ENCODE measurements around the gene OBSCN. TPM values are rescaled to one million over a fixed set of nuclear protein-coding genes. Genes with fewer than 3 reads are reported as not detected.

The OBSCN gene
- total and polyA plus RNA-seq, 10 of the 15 experiments (the other 5 are each of a cell fraction or from before 2014, with no cell fraction given): 0.01 to 0.36 (median 0.08) TPM; not detected in 2

DNA sequence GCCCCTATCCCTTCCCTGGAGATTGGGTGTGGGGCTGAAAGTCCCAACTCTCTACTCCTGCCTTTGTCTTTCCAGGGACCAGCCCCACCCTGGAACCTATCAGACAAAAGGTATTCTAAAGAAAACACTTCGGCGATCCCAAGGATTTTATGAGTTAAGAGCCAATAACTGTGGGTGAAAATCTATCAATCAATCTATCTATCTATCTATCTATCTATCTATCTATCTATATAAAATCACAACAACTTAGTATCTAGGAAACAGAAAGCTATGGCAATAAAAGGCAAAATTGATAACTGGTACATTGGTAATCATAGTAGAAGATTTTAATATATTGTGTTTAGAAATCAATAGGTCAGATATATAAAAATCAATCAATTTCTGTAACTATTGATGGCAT is 175.9 kb downstream of the OBSCN start:
- CTCF ChIA-PET: no interaction called here
- intact Hi-C loops (cut with micrococcal nuclease; ENCODE audit: unreplicated experiment) (no loop called here), in situ Hi-C loops (cut with MboI) (no loop called here)
- BruUV-seq (replicated peaks): no TSS peak
- no peak overlapping the region for H3K4me2 ChIP-seq (ENCODE audit: control insufficient read depth, insufficient read depth)
- H3K79me2 ChIP-seq (ENCODE audit: control insufficient read depth, insufficient read depth, low read length): no peaks in the 10 kb centered on the region
- 98% methylated on average over 2 of the region's 2 CpGs for WGBS (ENCODE audit: insufficient coverage, insufficient replicate concordance, low lambda C conversion rate, missing lambda C conversion rate)
- SMC1A ChIA-PET (ENCODE audit: uncharacterized antibody, unreplicated experiment): no interaction called here
- no peak overlapping the region for H2AFZ ChIP-seq (ENCODE audit: control insufficient read depth, low read depth, low read length)
- H3K27ac ChIP-seq (ENCODE audit: control insufficient read depth, insufficient read depth): no peak overlapping the region
- no peaks in the 10 kb centered on the region for H4K20me1 ChIP-seq (ENCODE audit: control insufficient read depth, insufficient read depth)
- H3K4me3 ChIP-seq: no peak overlapping the region
- RAD21 ChIA-PET (ENCODE audit: unreplicated experiment): no interaction called here
- FAIRE-seq: no peak
- no peak for ATAC-seq
- H3K36me3 ChIP-seq (ENCODE audit: control insufficient read depth in 2 of 2, insufficient read depth in 2 of 2, low read length in 1 of 2): no peaks in the 10 kb centered on the region
- POLR2A ChIA-PET: no interaction called here
- TF ChIP-seq FOS (IDR thresholded peaks at IDR 0.05; ENCODE audit: borderline replicate concordance, extremely low read depth, insufficient read length) (no peak), CREB1 (IDR thresholded peaks at IDR 0.05; ENCODE audit: low read depth) (no peak), NFIC (IDR thresholded peaks at IDR 0.05; ENCODE audit: low read depth, low read length) (no peak), SMC3 (IDR thresholded peaks at IDR 0.05; ENCODE audit: borderline replicate concordance, low read length) (no peak), SUZ12 (IDR thresholded peaks at IDR 0.05; ENCODE audit: unreplicated experiment) (no peak), POLR2AphosphoS2 (IDR thresholded peaks at IDR 0.05; ENCODE audit: low read depth, low read length) (no peak), RFX5 (IDR thresholded peaks at IDR 0.05; ENCODE audit: low read depth, low read length) (no peak), MYC (IDR thresholded peaks at IDR 0.05; ENCODE audit: insufficient read depth, insufficient read length, insufficient replicate concordance, low read length, severe bottlenecking) (no peak), CHD1 (IDR thresholded peaks at IDR 0.05; ENCODE audit: low read depth, low read length) (no peak), SMAD5 (IDR thresholded peaks at IDR 0.05; ENCODE audit: low read depth) (no peak), SREBF2 (IDR thresholded peaks at IDR 0.05; ENCODE audit: low read length) (no peak), CBFB (IDR thresholded peaks at IDR 0.05; ENCODE audit: low read depth) (no peak)
- TF ChIP-seq, protein P1, sequence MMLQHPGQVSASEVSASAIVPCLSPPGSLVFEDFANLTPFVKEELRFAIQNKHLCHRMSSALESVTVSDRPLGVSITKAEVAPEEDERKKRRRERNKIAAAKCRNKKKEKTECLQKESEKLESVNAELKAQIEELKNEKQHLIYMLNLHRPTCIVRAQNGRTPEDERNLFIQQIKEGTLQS (IDR thresholded peaks at IDR 0.05; ENCODE audit: borderline replicate concordance, extremely low read depth, low read depth, low read length): no peak
- TF ChIP-seq, protein P2, sequence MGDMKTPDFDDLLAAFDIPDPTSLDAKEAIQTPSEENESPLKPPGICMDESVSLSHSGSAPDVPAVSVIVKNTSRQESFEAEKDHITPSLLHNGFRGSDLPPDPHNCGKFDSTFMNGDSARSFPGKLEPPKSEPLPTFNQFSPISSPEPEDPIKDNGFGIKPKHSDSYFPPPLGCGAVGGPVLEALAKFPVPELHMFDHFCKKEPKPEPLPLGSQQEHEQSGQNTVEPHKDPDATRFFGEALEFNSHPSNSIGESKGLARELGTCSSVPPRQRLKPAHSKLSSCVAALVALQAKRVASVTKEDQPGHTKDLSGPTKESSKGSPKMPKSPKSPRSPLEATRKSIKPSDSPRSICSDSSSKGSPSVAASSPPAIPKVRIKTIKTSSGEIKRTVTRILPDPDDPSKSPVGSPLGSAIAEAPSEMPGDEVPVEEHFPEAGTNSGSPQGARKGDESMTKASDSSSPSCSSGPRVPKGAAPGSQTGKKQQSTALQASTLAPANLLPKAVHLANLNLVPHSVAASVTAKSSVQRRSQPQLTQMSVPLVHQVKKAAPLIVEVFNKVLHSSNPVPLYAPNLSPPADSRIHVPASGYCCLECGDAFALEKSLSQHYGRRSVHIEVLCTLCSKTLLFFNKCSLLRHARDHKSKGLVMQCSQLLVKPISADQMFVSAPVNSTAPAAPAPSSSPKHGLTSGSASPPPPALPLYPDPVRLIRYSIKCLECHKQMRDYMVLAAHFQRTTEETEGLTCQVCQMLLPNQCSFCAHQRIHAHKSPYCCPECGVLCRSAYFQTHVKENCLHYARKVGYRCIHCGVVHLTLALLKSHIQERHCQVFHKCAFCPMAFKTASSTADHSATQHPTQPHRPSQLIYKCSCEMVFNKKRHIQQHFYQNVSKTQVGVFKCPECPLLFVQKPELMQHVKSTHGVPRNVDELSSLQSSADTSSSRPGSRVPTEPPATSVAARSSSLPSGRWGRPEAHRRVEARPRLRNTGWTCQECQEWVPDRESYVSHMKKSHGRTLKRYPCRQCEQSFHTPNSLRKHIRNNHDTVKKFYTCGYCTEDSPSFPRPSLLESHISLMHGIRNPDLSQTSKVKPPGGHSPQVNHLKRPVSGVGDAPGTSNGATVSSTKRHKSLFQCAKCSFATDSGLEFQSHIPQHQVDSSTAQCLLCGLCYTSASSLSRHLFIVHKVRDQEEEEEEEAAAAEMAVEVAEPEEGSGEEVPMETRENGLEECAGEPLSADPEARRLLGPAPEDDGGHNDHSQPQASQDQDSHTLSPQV (IDR thresholded peaks at IDR 0.05): no peak
- TF ChIP-seq, protein P3, sequence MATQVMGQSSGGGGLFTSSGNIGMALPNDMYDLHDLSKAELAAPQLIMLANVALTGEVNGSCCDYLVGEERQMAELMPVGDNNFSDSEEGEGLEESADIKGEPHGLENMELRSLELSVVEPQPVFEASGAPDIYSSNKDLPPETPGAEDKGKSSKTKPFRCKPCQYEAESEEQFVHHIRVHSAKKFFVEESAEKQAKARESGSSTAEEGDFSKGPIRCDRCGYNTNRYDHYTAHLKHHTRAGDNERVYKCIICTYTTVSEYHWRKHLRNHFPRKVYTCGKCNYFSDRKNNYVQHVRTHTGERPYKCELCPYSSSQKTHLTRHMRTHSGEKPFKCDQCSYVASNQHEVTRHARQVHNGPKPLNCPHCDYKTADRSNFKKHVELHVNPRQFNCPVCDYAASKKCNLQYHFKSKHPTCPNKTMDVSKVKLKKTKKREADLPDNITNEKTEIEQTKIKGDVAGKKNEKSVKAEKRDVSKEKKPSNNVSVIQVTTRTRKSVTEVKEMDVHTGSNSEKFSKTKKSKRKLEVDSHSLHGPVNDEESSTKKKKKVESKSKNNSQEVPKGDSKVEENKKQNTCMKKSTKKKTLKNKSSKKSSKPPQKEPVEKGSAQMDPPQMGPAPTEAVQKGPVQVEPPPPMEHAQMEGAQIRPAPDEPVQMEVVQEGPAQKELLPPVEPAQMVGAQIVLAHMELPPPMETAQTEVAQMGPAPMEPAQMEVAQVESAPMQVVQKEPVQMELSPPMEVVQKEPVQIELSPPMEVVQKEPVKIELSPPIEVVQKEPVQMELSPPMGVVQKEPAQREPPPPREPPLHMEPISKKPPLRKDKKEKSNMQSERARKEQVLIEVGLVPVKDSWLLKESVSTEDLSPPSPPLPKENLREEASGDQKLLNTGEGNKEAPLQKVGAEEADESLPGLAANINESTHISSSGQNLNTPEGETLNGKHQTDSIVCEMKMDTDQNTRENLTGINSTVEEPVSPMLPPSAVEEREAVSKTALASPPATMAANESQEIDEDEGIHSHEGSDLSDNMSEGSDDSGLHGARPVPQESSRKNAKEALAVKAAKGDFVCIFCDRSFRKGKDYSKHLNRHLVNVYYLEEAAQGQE (IDR thresholded peaks at IDR 0.05; ENCODE audit: low read depth, low read length): no peak
- TF ChIP-seq, protein P4, sequence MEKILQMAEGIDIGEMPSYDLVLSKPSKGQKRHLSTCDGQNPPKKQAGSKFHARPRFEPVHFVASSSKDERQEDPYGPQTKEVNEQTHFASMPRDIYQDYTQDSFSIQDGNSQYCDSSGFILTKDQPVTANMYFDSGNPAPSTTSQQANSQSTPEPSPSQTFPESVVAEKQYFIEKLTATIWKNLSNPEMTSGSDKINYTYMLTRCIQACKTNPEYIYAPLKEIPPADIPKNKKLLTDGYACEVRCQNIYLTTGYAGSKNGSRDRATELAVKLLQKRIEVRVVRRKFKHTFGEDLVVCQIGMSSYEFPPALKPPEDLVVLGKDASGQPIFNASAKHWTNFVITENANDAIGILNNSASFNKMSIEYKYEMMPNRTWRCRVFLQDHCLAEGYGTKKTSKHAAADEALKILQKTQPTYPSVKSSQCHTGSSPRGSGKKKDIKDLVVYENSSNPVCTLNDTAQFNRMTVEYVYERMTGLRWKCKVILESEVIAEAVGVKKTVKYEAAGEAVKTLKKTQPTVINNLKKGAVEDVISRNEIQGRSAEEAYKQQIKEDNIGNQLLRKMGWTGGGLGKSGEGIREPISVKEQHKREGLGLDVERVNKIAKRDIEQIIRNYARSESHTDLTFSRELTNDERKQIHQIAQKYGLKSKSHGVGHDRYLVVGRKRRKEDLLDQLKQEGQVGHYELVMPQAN (conservative IDR thresholded peaks at IDR 0.05): no peak
- DNase-seq (ENCODE audit: low read depth, low spot score): no peak
- no peaks in the 10 kb centered on the region for H3K9me3 ChIP-seq (replicated peaks; ENCODE audit: control insufficient read depth, insufficient read depth, low read length)
- H3K4me1 ChIP-seq (ENCODE audit: control insufficient read depth, insufficient read depth, low read length): no peaks in the 10 kb centered on the region
- H3K27me3 ChIP-seq (replicated peaks in 1 of 2; ENCODE audit: control insufficient read depth in 2 of 2, insufficient read depth in 2 of 2, low read length in 1 of 2): peaks cover 0 to 4% of the 10 kb centered on the region in 2 experiments; a peak in 3 of 4 replicates
- H3K9ac ChIP-seq (ENCODE audit: control insufficient read depth, insufficient read depth, low read length): no peak overlapping the region
